GM21737 (cell line): ENCODE measurements around the gene GNAO1.

Experiments used
- ATAC-seq: cut with Tn5 transposase; IDR thresholded peaks from one replicate; pipeline ENCODE4 v1.9.1; 2021; ENCODE audit warnings: mild to moderate bottlenecking, moderate library complexity; ENCODE audit not compliant: unreplicated experiment

GNAO1 gene

DNA sequence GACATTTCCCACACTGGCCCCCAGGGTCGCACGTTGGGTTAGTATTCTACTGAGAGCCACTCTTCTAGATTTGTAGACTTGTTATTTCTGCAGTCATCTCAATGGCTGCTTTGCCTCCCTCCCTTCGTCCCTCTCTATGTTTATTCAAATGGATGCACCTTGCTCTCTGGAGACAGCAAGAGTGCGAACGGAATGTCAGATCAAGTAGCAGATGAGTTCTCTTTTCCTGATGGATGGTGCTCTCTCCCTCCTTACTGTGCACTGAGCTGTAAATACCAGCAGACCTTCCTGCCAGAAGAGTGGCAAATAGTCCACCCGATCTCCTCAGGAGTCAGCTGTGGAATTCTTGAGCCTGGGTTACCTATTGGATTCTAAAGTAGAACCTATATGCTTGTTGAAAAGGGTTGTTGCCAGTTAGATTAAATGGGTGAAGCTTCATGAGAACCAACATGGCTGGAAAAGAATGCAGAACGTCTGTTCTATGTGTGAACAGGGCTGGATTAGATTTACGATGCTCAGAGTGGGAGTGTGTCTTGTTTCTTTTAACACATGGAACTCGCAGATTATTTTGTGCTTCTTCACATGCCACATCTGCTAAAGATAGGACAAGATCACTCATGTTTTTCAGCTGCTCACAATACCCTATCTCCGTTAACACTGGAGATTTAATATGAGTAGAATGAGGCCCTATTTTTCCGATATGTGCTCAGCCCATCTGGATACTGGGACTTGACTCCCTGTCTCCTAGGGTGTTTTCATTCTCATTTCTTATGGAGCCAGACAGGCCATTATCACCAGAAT lies 6.1 kb downstream of the GNAO1 start:
- ATAC-seq = no peak

DNA sequence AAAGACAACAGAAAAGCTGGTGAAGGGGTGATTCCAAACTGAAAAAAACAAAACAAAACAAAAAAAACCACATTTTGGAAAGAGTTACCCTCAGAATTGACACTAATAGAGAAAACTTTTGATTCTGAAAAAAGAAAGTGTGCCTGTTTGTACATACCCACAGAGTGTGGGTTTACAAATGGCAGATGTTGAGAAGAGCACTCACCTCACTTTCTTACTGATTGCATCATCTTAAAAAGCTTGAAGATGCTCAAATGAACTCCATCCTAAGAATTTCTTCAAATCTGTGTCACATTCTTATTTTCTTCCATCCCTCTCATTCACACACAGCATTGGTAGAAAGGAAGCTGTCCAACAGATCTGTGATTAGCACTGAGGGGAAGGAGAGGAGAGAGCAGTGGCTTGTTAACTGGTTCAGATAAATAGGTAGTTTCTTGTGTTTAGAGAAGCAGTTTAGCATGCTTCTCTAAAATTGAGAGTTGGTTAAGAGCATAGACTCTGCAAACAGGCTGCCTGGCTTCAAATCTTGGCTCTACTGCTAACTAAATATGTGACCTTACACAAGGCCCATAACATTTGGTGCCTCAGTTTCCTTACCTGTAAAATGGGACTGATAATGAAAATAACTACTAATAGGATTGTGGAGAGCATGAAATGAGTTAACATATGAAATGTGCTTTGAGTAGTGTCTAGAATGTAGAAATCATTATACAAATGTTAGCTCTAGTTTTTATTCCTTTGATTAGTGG lies 6.9 kb downstream of the GNAO1 start:
- ATAC-seq = no peak

DNA sequence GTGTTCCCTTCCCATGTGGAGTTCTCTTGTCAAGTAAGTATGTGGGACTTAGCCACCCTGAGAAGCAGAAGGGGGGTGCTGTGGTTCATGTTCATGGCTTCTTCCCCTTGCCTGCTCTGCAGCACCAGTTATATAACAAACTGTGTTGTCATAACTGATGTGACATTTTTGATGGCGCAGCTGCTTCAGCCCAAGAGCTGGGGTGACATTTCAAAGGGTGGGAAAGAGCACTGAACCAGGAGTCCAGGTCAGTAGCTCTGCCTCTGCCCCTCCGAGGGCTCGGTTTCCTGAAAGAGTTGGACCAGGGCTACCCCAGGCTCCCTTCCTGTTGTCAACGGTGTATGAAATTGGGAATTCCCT lies 7.4 kb downstream of the GNAO1 start:
- no peak for ATAC-seq

DNA sequence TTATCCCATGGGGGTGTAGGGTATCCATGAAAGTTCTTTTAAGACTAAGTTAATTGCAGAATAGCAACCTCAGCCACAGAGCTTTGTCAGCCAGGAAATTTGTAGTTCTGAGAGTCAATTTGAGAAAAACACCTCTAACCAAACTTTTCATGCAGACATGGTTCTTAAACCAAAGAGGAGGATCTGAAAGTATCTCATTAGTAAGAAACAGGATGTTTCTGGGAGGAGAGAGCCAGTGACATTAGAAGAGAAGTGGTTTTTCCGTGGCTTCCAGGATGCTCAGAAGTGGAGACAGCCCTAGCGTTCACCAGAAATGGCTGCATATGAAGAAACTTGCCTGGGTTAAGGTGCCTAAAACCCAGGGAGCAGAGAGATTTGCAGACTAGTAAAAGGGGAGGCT lies 7.9 kb downstream of the GNAO1 start:
- ATAC-seq = peak; percentile 41

DNA sequence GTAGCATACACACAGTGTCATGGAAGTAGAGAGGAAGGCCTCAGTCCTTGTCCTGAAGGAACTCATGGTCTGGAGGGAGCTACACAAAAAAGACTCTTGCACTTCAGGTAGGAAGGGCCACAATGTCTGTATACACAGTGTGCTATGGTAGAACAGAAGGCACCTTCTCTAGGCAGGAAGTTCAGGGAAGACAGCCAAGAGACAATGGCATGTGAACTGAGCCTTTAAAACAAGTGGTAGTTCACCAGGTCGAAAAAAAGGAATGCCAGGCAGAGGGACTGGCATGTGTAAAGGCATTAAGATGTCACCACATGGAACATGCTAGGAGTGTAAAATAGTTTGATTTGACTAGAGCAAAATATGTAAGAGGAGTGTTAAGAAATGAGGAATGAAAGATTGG lies 9.7 kb downstream of the GNAO1 start:
- ATAC-seq = no peak

DNA sequence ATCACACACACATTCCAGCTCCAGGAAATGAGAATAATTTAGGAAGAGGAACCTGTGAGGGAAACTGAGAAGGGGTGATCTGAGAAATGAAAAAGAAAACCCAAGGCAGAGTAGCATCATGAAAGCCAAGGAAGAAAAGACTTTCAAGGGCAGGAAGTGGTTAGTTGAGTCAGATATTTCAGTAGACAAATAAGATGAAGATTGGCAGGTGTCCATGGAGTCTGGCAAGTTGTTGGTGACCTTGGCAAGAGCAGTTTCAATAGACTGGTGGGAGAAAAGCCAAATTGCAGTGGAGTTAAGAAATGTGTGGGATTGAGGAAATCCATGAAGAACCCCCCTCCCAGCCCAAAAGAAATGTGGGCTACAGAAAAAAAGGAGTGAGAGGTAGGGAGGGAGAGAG lies 10.7 kb downstream of the GNAO1 start:
- no peak for ATAC-seq

DNA sequence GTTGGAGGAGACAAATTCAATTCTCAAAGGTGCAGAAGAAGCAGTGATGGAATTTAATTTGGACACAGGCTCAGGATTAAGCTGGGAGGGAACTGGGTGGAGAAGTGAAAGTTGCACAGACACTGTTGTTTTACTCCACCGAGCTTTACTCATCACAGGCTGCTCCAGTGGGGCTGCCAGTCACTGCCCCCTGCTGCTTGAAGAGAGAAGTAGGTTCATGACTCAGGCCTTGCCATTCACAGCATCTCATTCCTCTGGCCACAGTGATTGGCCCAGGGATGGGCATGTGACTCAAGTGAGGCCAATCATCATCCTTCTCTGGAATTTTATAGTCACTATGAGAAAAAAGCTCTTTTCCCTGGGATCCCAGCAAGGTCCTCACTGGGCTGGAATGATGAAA lies 11.8 kb downstream of the GNAO1 start:
- ATAC-seq = no peak

DNA sequence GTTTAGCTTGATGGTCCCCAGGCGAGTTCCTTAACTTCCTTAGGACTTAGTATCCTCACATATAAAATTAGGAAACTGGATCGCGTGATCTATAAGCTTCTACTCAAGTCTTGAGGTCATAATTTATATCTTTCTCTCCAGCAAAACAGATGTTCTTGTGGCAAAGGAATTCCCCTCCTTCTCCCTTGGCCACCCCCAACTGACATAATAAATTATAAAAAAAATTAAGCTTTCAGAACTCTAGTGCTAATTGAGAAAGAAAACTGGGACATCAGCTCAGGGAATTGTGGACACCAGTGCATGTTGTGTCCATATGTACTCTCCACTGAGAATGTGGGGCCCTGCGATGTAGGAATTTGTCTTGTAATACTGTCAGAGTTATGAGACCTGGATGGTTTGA lies 13.5 kb downstream of the GNAO1 start:
- ATAC-seq = no peak

DNA sequence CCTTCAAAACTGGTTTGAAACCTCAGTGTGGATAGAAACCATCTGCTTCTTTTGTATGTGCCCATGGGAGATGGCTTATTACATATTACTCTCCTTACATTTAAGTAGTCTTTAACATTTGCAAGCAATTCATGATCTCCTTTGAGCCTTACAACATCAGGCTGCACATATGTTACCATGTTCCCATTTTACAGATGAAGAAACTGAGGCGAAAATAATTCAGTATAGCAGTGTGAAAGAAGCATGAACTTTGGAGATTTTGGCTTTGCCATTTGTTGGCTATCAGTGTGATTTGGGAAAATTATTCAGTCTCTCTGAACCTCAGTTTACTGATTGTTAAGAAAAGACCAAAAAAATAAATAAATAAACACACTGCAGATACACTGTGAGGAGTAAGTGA lies 15.7 kb downstream of the GNAO1 start:
- no peak for ATAC-seq

DNA sequence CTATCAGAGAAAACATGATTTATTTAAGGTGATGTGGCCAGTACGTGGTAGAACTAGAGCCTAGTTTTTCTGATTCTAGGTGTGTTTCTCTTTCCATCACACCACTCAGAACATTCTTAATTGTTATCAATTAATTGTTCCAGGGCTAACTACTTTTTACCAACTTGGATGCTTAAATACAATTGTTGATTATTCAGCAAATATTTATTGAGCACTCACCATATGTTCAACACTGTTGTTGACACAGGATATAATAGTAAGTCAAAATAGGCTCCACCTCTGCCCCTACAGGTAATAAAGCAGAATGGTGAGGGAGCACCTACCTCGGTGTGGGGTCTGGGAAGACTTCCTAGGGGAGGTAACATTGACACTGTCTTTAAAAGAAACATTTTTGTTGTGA lies 16.1 kb downstream of the GNAO1 start:
- ATAC-seq = no peak

DNA sequence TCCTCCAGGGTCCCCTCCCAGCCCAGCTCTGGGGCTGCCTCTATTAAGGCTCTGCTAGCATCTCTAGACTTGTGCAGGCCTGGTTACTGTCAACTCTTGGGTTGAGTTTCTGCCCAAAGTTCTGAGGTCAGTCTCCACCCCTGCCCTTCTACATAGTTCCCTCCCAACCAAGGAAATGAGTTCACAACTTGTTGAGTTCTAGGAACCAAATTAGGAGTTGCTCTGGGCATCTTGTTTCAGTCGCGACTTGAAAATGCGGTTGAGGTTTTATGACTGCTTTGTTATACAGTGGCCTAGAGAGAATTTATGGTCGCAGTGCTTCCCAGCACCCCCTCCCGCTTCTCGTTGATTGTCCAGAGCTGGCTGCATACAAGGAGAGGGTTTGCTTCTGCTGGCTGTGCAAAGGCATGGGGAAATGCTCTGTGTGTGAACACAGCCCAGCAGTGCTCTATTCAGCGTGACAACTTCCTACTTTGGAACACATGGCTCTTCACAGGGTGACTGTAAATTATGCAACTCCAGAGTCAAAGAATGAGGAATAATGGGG lies 20.2 kb downstream of the GNAO1 start:
- ATAC-seq = no peak

DNA sequence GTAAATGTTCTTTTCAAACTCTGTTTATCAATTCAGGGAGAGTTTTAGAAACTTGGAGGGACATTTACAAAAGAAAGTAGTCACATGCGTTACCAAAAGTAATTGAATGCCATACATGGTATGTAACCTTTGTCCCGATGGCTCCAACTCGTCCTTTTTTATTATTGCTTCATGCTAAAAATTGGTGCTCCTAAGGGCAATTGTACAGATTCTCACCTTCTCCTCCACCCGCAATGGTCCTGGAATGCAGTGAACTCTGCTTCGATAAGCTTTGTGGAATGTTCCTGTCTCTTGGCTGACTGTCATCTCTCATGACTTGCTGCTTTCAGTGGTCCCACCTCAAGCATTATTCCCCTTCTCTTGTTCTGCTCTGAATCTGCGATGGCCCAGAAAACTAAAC lies 20.9 kb downstream of the GNAO1 start:
- ATAC-seq = no peak

DNA sequence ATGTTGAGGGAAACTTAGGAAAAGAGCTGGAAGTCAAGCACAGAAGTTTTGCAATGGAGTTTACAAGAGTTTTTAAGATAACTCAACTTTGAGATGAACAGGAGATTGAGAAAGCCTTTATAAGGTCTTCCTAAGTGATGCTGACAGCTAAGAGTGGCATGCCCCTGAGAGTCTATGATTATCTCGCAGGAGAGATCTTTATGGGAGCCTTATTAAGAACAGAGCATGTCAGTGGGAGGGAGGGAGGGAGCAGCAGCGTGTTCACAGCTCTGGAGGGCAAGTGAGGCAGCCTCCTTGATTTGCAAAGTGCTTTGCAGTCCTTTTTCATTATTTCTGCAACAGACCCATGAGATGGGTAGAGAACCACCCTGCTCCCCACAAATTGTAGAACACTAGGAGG lies 30.7 kb downstream of the GNAO1 start:
- ATAC-seq = no peak

DNA sequence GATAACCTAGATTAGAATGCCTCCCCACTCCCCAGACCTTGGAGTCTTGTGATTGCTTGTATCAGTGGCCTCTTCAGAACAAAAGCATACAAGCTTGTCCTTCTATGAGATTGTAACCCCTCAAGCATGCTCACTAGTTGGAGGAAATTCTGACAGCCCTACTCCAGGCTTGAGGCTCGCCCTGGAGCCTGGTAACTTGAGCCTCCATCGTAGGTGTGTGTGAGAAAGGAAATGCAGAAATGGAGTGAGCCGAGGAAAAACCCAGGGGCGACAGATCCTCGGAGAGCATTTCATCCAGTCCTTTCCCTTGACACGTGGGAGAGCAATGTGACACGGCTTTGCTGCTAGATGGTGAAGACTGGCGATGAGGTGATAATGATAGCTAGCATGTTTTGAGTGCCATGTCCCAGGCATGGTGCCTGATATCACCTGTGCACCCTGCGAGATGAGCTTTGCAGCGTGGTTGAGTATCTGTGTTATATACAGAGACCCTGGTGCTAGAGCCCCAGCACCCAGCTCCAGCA lies 31.2 kb downstream of the GNAO1 start:
- ATAC-seq = no peak

DNA sequence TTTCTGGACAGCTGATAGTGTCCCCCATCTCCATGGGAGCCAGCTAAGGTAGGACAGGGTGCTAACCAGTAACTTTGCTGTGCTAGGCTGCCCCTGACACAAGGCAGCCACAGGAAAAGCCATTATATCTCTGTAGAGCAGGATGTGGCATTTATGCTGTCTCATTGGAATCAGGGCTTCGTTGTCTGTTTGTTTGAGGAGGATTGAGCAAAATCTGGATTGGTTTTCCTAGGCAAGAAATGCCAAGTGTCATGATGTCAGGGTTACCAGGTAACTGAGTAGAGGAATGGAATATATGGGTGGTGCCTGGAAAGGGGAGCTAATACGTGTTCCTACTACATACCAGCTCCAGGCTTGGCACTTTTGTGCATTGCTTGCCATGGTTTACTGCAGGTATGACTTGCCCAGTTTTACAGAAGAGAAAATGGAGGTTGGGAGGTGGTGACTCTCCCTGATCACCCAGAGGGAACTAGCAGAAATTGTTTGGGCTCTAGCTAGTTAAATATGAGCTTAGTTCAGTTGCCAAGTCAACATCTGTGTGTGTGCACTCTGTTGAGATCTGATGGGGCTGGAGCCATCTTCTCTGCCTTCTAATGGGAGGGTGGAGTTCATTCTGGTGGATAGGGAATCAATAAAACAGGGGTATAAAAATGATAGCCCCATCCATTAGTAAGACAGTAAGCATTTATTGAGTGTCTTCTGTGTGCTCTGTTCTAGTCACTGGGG lies 33.9 kb downstream of the GNAO1 start:
- ATAC-seq = no peak

DNA sequence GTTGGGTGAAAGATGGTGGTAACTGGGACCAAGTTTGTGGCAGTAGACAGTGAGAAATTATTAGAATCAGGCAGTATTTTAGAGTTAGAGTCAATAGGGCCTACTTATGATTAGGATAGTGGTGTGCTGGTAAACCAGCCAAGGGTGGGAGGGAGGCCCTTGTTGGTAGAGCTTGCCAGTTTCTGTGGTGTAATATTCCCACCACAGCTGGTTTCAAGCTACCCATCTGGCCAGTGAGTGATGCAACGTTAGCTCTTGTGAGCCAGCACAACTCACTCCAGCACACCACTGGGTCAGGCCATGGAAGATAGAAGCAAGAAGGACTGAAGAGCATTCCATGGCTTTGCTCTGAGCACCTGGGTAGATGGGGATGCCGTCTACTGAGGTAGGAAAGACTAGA lies 34.9 kb downstream of the GNAO1 start:
- ATAC-seq = no peak

DNA sequence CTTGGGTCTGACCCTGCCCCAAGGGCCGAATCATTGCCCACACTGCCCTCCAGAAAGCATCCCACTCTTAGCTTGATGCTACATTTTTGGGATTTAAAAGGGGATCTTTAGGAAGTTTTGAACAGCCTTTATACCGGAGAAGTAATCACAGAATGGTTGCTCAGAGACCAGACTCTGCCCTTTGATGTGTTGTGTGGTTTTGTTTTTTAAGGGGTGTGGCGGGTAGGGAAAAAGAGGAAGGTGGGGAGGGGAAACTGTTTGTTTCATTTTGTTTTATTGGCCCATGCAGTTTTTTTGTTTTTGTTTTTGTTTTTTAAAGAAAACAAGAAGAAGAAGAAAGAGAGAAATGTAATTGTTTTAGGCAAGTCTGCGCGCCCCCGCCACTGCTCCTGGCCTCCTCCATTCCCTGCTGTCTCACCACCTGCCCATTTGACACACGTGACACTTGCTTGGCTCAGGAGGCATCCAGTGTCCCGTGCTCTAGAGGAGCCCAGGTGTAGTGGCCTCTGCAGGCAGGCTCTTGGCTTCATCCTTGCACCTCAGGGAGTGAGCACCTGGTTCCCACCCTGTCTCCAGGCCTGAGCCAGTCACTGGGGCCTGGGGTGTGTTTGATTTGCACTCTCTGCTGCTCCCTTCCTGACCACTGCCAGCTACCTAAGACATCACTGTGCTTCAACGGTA lies 35.7 kb downstream of the GNAO1 start:
- ATAC-seq = no peak

DNA sequence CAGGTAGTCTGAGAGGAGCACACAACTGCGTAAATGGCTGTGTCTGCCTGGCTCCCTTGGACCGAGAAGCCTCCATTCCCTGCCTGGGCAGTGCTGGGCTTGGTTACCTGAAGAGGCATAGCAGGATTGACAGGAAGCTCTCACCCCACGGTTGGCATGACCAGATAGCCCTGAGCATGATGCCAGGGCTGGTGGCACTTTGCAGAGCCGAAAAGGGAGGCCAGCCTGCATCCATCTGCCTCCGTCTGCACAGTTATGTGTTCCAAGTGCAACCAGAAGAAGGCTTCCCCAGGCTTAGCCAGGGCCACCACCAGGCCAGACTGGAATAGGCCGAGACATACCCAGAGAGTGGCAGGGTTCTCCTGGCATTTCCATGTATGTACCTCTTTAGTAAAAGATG lies 36.6 kb downstream of the GNAO1 start:
- ATAC-seq = no peak

DNA sequence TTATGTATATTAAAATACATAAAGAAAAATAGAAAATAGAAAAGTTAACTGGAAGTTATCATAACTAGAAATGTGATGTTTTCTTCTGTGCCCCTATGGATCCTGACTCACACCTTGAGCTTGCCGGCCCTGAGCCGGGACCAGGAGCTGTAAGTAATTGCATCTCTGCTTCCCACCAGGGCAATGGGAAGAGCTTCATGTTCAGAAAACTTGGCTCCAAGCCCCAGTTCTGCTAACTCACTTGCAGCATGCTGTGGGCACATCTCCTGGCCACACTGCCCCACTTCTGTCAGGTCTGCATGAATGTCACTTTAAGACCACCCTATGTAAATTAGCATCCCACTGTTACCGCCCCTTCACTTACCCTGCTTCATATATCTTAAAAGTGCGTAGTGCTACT lies 37.2 kb downstream of the GNAO1 start:
- ATAC-seq = no peak

DNA sequence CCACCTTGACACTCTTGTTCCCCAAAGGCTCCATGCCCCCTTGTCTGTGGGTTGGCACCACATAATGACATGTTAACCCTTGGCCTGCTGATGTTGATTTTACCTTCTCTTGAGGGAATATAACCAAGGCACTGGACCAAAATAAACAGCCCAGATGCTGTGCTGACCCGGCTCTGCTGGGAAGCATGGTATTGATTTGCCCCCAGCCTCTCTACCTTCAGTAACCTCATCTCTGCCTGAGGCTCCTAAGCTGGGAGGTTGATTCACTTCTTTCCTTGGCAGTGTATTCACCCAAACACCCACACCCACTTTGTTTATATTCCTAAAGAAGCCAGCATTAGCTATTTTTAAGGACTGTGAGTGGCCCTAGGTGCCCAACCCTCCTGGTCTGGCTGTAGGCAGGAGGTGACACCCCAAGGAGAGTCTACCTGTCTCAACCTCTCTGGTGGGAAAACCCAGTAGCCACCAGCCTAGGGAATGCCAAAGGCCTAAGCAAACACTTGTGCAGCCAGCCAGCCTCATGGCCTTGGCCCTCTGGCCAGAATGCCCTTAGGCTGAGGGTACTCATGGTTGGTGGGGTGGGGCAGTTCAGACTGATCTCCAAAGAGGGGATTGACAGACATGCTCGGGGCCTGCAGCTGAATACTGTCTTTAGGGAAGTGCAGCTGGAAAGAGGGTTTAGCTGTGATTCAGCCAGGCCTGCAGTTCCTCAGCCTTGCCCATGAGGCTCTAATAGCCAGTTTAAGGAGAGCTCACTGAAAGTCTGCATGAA lies 42.7 kb downstream of the GNAO1 start:
- ATAC-seq = no peak
